ENCODE data around the gene SLC9A3.
"Not testable (repeated sequence)": the region's sequence is repeated elsewhere in the genome, so short reads cannot be mapped to it uniquely, and the experiment has no call there.

Gene SLC9A3

GRCh38 chr5:509611-510185, 14.6 kb downstream of the SLC9A3 start:
- no peak for DNase-seq (ENCODE audit: low read depth, low spot score)

DNA sequence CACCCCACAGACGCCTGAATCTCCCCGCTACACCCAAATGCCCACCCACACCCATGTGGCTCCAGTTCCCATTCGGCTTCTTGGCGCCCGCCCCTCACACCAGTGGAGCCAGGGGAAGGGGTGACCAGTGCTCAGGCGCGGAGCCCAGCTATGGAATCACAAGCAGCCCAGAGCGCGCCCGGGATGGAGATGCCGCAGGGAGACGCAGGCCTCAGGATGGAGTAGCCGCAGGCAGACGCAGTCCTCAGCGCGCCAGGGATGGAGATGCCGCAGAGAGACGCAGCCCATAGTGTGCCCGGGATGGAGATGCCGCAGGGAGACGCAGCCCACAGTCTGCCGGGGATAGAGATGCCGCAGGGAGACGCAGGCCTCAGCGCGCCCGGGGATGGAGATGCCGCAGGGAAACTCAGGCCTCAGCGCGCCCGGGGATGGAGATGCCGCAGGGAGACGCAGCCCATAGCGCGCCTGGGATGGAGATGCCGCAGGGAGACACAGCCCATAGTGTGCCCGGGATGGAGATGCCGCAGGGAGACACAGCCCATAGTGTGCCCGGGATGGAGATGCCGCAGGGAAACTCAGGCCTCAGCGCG, 16.2 kb downstream of the SLC9A3 start:
- not testable (repeated sequence) for DNase-seq (ENCODE audit: low read depth, low spot score)

DNA sequence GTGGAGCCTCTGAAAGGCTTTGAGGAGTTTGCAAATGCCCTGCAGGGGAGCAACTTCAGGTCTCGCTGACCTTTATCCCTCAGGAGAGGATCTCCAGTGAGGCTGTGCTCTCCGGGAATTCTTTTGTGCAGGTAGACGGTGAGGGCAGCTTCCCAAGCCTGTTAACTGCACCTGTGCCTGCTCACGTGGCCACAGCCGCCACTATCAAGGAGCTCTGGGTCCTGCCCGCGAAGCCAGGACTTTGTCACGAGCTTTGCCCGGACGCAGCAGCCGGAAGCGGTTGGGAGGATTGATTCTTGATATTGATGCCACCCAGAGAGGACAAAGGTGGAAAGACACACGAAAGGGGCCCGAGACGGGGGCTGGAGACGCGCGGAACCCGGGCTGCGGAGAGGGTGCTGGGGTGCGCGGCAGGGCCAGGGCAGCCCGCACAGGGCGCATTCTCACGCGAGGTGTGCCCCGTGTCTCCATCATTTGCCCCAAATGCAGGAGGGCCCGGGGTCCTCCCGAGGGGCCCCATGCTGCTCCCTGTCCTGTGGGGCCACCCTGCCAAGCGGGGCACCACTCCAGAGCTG, 18.2 kb downstream of the SLC9A3 start:
- DNase-seq (ENCODE audit: low read depth, low spot score): no peak

GRCh38 chr5:504326-505154, 19.7 kb downstream of the SLC9A3 start:
- no peak for DNase-seq (ENCODE audit: low read depth, low spot score)

DNA sequence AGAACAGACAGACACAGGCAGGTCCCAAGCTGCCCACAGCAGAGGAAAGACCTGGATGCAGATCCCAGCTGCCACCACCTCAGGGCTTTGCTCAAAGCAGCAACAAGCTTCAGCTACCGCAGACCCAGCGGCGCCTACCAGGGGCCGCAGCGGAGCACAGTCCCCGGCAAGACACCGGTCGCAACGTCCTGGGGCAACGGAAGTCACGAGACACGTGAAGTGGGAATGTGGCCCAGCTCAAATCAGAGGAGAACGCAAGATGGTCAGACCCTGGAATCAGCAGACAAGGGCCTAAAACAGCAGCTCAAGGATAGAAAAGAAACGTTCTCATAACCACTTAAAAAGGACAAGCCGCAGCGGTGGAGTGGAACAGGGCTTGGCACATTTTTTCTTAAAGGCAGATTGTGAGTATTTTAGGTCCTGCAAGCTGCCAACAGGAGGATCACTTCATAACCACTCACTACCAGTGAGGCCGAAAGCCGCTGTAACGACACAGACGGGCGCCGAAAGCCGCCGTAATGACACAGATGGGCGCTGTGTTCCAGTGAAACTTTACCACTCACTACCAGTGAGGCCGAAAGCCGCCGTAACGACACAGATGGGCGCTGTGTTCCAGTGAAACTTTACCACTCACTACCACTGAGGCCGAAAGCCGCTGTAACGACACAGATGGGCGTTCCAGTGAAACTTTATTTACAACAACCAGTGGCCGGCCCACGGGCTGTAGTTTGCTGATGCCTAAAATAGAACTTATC, 21.7 kb downstream of the SLC9A3 start:
- DNase-seq (ENCODE audit: low read depth, low spot score): no peak

DNA sequence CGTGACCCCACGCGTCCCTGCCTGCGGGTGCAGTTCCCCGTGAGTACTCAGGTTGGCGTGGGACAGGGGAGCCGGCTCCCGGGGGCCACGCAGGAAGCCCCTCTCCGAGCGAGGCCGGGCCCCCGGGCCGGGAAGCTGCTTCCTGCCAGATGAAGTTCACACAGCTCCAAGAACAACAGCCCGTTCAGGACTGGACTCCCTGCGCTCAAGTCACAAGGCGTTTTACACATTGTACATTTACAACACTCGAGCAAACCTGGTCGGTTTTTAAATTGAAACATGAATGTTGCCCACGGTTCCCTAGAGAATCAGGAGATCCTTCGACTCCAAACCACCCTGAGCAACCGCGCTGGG, 22.4 kb downstream of the SLC9A3 start:
- DNase-seq (ENCODE audit: low read depth, low spot score): no peak

GRCh38 chr5:501105-501830, 23.0 kb downstream of the SLC9A3 start:
- DNase-seq (ENCODE audit: low read depth, low spot score): no peak

- DNase-seq (ENCODE audit: low read depth, low spot score): no peak
Observed at GRCh38 chr5:500491-500890, 23.8 kb downstream of the SLC9A3 start.

DNA sequence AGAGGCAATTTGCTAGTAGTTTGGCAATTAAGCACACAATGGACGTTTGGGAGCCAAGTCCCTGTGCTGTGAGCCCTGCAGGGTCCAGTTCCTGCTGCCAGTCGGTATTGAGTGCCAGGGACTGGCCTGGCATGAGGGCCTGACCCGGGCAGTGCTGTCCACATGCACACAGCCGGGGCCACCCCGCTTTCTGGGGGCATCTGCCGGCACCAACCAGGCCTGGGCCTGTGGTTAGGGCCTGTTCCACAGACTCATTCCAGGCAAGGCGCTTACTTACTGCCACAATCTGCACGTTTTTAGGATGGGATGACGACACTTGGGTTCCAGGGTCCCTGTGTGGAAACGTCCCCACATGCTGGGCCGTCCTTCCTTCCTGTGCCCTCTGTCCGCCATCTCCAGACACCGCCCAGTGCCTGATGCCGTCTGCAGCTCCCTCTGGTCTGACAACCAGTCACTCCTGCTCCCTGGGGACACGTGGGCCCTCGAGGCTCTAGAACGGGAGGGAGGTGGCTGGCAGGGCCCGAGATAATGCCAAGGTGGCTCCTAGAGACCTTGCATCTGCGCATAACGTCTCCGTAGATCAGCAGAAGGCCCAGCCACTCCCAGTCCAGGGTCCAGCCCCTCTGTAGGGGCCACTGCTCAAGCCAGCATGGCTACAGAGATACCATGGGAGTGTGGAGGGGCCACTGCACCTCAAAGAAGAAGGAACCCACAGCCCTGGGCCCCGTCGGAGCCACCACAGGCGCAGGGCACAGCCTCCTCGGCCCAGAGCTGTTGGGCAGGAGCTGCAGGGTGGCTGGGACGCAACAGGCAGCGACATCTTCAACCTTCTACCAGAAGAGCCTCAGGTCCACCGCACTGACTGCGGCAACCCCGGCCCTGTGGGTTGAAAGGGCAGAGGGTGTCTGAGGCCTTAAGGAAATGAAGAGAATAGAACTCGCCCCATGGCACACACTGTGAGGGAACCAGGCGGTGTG, 24.7 kb downstream of the SLC9A3 start:
- DNase-seq (ENCODE audit: low read depth, low spot score): no peak

GRCh38 chr5:497871-498509, 26.3 kb downstream of the SLC9A3 start:
- no peak for DNase-seq (ENCODE audit: low read depth, low spot score)

DNA sequence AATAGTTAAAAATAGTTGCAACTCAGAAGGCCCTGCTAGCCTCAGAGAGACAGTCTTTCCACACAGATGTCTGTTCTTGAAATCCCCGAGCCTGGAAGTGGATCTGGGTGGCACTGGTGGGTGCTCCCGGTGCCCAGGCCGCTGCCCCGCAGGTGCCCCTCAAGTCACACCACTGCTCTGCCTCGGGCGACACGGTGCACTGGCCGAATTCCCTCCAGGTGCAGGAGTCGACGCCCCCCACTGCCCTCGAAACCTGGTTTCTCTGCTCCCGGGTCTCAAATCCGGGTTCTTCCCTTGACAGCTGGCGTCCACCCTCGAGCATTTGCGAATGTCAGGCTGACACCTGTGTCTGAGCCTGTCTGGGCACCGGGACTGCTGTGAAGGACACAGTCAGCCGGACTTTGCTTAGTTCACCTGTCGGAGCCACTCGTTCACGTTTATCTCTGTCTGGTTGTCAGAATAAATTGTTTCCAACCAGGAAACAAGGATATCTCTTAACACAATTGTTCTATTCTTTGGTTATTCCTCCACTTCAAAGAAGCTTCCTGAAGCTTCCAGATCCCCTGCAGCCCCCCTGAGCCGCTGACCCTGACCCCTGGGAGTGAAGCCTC, 27.1 kb downstream of the SLC9A3 start:
- no peak for DNase-seq (ENCODE audit: low read depth, low spot score)

GRCh38 chr5:496028-496427, 28.2 kb downstream of the SLC9A3 start:
- DNase-seq (ENCODE audit: low read depth, low spot score): no peak

DNA sequence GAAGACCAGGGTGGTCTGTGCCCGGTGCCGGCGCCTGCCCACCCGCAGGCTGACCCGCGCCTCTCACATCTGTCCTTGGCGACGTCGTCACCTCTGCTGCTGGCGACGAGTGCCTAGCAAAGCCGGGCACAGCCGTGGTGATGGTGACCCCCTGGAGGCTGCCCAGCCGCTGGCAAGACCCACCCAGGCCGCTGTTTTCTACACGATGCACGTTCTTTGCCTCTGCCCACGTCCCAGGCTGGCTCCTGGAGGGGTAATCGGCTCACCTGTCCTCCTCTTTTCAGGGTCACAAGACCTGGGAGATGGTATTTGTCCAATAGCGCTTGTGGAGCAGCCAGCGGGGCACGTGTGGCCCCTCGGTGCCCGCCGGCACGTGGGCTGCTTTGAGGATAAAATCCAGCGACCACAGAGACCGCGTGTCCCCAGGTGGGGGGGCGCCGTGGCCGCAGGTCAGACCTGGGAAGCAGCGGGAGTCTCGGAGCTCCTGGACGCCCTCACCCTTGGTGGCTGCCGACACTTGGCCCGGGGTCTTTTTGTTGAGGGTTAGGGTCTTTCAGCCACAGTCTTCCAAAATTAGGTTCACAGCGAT, 29.5 kb downstream of the SLC9A3 start:
- no peak for DNase-seq (ENCODE audit: low read depth, low spot score)

DNA sequence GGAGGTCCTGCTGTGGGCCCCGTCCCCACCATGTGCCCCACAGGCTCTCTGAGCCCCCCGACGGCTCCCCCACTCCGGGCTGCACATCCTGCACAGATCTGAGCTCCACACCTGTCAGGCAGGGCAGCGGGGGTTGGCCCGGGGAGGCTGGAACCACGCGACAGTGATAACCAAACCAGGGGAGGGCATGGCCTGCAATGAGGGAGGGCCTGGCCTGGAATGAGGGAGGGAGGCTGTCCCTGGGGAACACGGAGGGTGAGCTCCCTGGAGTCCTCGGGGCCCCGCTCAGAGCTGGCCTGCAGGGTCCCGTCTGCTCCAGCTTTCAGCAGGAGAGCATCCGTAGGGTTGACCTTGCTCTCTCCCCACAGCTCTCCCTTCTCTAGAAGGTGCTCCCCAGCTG, 30.5 kb downstream of the SLC9A3 start:
- no peak for DNase-seq (ENCODE audit: low read depth, low spot score)

- DNase-seq (ENCODE audit: low read depth, low spot score): no peak
Observed at GRCh38 chr5:493119-493701, 31.0 kb downstream of the SLC9A3 start.

DNA sequence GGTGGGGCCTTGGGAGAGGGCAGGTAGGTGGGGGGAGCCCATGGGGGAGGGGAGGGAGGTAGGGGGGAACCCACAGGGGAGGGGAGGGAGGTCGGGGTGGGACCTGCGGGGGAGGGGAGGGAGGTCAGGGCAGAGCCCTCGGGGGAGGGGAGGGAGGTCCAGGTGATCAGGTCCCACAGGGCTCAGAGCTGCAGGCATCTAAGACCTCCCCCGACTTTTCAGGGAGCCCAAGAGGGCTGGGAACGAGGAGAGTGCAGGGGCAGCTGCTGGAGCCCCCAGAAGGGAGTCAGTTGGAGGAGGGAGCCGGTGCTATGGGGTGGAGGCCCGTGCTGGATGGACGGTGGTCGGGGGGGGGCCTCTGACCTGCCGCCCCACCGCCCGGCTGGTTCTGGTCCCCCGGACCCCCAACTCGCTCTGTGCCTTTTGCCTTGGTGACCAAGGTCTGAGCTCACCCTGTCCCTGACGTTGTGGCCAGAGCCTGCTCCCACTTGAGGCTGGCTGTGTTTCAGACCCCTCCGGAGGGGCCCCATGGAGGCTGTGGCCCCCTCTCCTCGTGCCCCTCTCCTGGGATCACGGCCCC, 31.8 kb downstream of the SLC9A3 start:
- no peak for DNase-seq (ENCODE audit: low read depth, low spot score)

DNA sequence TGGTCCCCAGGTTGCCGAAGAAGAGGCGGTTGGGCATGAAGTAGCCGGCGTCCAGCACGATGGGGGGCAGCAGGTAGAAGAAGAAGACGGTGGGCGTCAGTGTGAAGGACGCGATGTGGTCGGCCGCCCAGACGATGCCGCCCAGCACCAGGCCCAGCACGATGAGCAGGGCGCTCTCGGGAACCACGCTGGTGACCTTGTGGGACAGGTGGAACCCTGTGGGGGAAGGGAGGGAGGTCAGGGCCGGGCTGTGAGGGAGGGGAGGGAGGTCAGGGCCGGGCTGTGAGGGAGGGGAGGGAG, 32.4 kb downstream of the SLC9A3 start:
- DNase-seq (ENCODE audit: low read depth, low spot score): no peak

DNA sequence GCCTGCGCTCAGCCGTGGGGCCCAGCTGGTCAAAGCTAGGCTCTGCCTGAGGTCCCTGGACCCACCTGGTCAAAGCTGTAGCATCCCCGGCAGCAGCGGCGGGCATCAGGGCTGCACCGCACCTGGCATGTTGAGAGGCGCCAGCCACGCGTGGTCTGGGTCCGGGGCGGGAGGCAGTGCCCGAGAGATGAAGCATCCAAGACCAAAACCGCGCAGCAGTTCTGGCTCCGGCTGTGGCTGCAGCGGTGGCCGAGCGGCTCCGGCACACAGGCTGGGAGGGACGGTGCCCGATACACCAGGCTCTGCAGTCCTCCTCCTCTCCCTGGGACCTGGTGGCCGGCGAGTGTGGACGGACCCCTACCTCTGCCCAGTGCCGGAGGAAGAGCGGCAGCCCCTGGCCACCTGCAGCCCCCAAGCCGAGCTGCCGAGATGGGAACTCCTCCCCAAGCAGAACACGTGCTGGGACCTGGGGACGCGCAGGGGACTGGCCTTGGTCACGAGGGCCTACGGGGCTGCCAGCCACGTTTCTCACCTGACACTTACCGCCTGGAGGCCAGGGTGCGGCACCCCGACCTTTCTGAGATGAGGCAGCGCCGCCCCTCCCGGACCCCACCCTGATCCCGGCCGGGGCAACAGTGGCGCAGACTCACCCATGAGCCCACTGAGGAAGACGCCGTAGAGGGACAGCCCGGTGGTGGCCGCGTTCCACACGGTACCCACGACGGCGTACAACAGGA, 33.0 kb downstream of the SLC9A3 start:
- DNase-seq (ENCODE audit: low read depth, low spot score): no peak

All from smooth muscle cell of the brain vasculature (primary cell).